Limb (tissue), 2 donors: ENCODE measurements around the gene OTX2.

Experiments
- DNase-seq, 2 donors: peaks; one replicate each; pipeline ENCODE4 v3.0.0-alpha.2; 2016; ENCODE audit errors: extremely low spot score in 2 of 2

OTX2 gene

GRCh38 chr14:56810147-56810719 lies at the start of gene OTX2:
Gene OTX2, minus strand, starts transcription at chr14:56810479. Its CDS starts 5,023 bp downstream, at chr14:56805456.
- peak in 1 of 2 donors; percentile 53 for DNase-seq

- DNase-seq, result no peak
These were observed 48.1 kb upstream of the OTX2 start for GRCh38 chr14:56858422-56858821.

GRCh38 chr14:56857216-56857615 lies 46.9 kb upstream of the OTX2 start:
- no peak for DNase-seq

- peak in 1 of 2 donors; percentile 37 for DNase-seq
These were observed 45.7 kb upstream of the OTX2 start for GRCh38 chr14:56855891-56856461.

- DNase-seq, result no peak
These were observed 44.0 kb upstream of the OTX2 start for GRCh38 chr14:56854325-56854724.

- DNase-seq, result no peak
These were observed 37.0 kb upstream of the OTX2 start for GRCh38 chr14:56846970-56847930.

- DNase-seq, result no peak
These were observed 34.2 kb upstream of the OTX2 start for GRCh38 chr14:56844406-56845002.

GRCh38 chr14:56841611-56842010 lies 31.3 kb upstream of the OTX2 start:
- DNase-seq, result no peak

- DNase-seq, result no peak
These were observed 29.9 kb upstream of the OTX2 start for GRCh38 chr14:56840221-56840620.

GRCh38 chr14:56829151-56829550 lies 18.9 kb upstream of the OTX2 start:
- no peak for DNase-seq

- DNase-seq, result no peak
These were observed 15.9 kb upstream of the OTX2 start for GRCh38 chr14:56826214-56826613.

- no peak for DNase-seq
These were observed 11.7 kb upstream of the OTX2 start for GRCh38 chr14:56821805-56822610.

GRCh38 chr14:56821177-56821576 lies 10.9 kb upstream of the OTX2 start:
- DNase-seq, result no peak

GRCh38 chr14:56817396-56817921 lies 7.2 kb upstream of the OTX2 start:
- DNase-seq, result no peak

- no peak for DNase-seq
These were observed 6.5 kb upstream of the OTX2 start for GRCh38 chr14:56816574-56817391.

- no peak for DNase-seq
These were observed 5.5 kb upstream of the OTX2 start for GRCh38 chr14:56815745-56816144.

- no peak for DNase-seq
These were observed 4.9 kb upstream of the OTX2 start for GRCh38 chr14:56814969-56815700.

- DNase-seq, result peak in 1 of 2 donors; percentile 50
These were observed 4.3 kb upstream of the OTX2 start for GRCh38 chr14:56814519-56814959.

- no peak for DNase-seq
These were observed 2.9 kb upstream of the OTX2 start for GRCh38 chr14:56813143-56813551.
